BE2C (cell line): ENCODE results near the gene TUBB4B.

Source experiments
- DNase-seq: peaks from one replicate; pipeline ENCODE4 v3.0.0-alpha.2; 2020
- H3K27me3 ChIP-seq: fragments of 250-450 bp; sonication (Bioruptor Pico); 2 replicates; pipeline ENCODE4 v1.5.1; 2020; ENCODE audit warnings: mild to moderate bottlenecking
- H3K36me3 ChIP-seq: fragments of 250-450 bp; sonication (Bioruptor Pico); 2 replicates; pipeline ENCODE4 v1.5.1; 2020; ENCODE audit warnings: mild to moderate bottlenecking
- H3K4me1 ChIP-seq: fragments of 250-450 bp; sonication (Bioruptor Pico); 2 replicates; pipeline ENCODE4 v1.5.1; 2020
- H3K4me3 ChIP-seq: 2 replicates; pipeline ENCODE4 v1.5.1; 2011; ENCODE audit warnings: low read depth, low read length
- H3K9me3 ChIP-seq: fragments of 250-450 bp; sonication (Bioruptor Pico); 2 replicates; pipeline ENCODE4 v1.5.1; 2020
- CTCF ChIP-seq: IDR thresholded peaks from 2 replicates; pipeline ENCODE4 v1.5.1; 2012; ENCODE audit warnings: mild to moderate bottlenecking, low read depth, low read length

TUBB4B gene

GRCh38 chr9:137273095-137273490, 32.0 kb downstream of the TUBB4B start:
- no peaks in the 10 kb centered on the region for H3K27me3 ChIP-seq
- peaks cover 12% of the 10 kb centered on the region for H3K4me1 ChIP-seq
- no peak for TF ChIP-seq CTCF
- peaks cover 28% of the 10 kb centered on the region for H3K36me3 ChIP-seq
- no peaks in the 10 kb centered on the region for H3K9me3 ChIP-seq
- DNase-seq, result no peak
- H3K4me3 ChIP-seq, result no peak overlapping the region

GRCh38 chr9:137273611-137274320, 32.7 kb downstream of the TUBB4B start:
- DNase-seq, result no peak
- peaks cover 12% of the 10 kb centered on the region for H3K4me1 ChIP-seq
- TF ChIP-seq CTCF, result no peak

GRCh38 chr9:137275203-137275587, 34.1 kb downstream of the TUBB4B start:
- no peak overlapping the region for H3K4me3 ChIP-seq
- no peaks in the 10 kb centered on the region for H3K9me3 ChIP-seq
- no peaks in the 10 kb centered on the region for H3K27me3 ChIP-seq
- H3K4me1 ChIP-seq, result peaks cover 12% of the 10 kb centered on the region
- TF ChIP-seq CTCF, result no peak
- H3K36me3 ChIP-seq, result peaks cover 16% of the 10 kb centered on the region
- DNase-seq, result no peak

More at GRCh38 chr9:137273611-137274320, 32.7 kb downstream of the TUBB4B start:
- no peaks in the 10 kb centered on the region for H3K27me3 ChIP-seq
- no peak overlapping the region for H3K4me3 ChIP-seq
- H3K36me3 ChIP-seq, result peaks cover 24% of the 10 kb centered on the region
- no peaks in the 10 kb centered on the region for H3K9me3 ChIP-seq

- Histone ChIP-seq H3K9me3 (no peaks in the 10 kb centered on the region), H3K4me1 (peaks cover 12% of the 10 kb centered on the region), H3K36me3 (peaks cover 13% of the 10 kb centered on the region), H3K4me3 (no peak overlapping the region), H3K27me3 (no peaks in the 10 kb centered on the region)
- TF ChIP-seq CTCF, result no peak
- no peak for DNase-seq
These were observed 34.7 kb downstream of the TUBB4B start for GRCh38 chr9:137275588-137276472.

- peak; percentile 52 for DNase-seq
- H3K36me3 ChIP-seq, result peaks cover 9% of the 10 kb centered on the region
- no peak overlapping the region for H3K4me3 ChIP-seq
- no peak for TF ChIP-seq CTCF
- H3K27me3 ChIP-seq, result no peaks in the 10 kb centered on the region
- H3K4me1 ChIP-seq, result peaks cover 12% of the 10 kb centered on the region
- no peaks in the 10 kb centered on the region for H3K9me3 ChIP-seq
These were observed 35.6 kb downstream of the TUBB4B start for GRCh38 chr9:137276473-137277328.
